GM23338 (cell line): Measurements from ENCODE around the gene ATL3.
"Not testable (repeated sequence)": the region's sequence is repeated elsewhere in the genome, so short reads cannot be mapped to it uniquely, and the experiment has no call there.

Source experiments
- CREB1 ChIP-seq: fragments of 250-450 bp; sonication (Bioruptor Pico); IDR thresholded peaks from 2 replicates; pipeline ENCODE4 v1.5.0; 2020; ENCODE audit warnings: low read depth, mild to moderate bottlenecking, moderate library complexity
- EZH2 ChIP-seq: fragments of 200-600 bp; sonication (generic); IDR thresholded peaks from one replicate; pipeline ENCODE4 v1.8.0; 2017; ENCODE audit warnings: antibody characterized with exemption, mild to moderate bottlenecking, low read depth; ENCODE audit not compliant: unreplicated experiment
- POLR2AphosphoS5 ChIP-seq: IDR thresholded peaks from 2 replicates; pipeline ENCODE4 v1.6.1; 2016; ENCODE audit warnings: antibody characterized with exemption, low read depth
- ZNF331 ChIP-seq: fragments of 250-450 bp; sonication (Bioruptor Pico); IDR thresholded peaks from 2 replicates; pipeline ENCODE4 v1.5.0; 2020; ENCODE audit warnings: low read depth, mild to moderate bottlenecking, moderate library complexity
- TF ChIP-seq, protein P1 (sequence below): IDR thresholded peaks from 2 replicates; pipeline ENCODE4 v1.6.1; 2016; ENCODE audit warnings: antibody characterized with exemption
- TF ChIP-seq, protein P2 (sequence below), 2 experiments: fragments of 200-600 bp in 1 of 2; sonication (generic) in 1 of 2; conservative IDR thresholded peaks; 2 replicates each; pipeline versions ENCODE4 v1.5.1 to v1.6.1; 2016 to 2017; ENCODE audit warnings: antibody characterized with exemption in 2 of 2, low read depth in 2 of 2, mild to moderate bottlenecking in 2 of 2, moderate library complexity in 1 of 2
- TF ChIP-seq, protein P3 (sequence below): IDR thresholded peaks from one replicate; pipeline ENCODE4 v1.6.1; 2018; ENCODE audit warnings: antibody characterized with exemption; ENCODE audit not compliant: unreplicated experiment

DNA sequence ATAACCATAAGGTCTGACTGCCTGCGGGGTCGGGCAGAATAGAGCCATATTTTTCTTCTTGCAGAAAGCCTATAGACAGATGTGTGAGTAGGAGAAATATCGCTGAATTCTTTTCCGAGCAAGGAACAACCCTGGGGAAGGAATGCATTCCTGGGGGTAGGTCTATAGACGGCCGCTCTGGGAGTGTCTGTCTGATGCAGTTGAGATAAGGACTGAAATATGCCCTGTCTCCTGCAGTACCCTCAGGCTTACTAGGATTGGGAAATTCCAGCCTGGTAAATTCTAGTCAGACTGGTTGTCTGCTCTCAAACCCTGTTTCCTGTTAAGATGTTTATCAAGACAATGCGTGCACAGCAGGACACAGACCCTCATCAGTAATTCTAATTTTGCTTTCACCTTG is 90.0 kb downstream of the ATL3 start:
- TF ChIP-seq, protein P1, sequence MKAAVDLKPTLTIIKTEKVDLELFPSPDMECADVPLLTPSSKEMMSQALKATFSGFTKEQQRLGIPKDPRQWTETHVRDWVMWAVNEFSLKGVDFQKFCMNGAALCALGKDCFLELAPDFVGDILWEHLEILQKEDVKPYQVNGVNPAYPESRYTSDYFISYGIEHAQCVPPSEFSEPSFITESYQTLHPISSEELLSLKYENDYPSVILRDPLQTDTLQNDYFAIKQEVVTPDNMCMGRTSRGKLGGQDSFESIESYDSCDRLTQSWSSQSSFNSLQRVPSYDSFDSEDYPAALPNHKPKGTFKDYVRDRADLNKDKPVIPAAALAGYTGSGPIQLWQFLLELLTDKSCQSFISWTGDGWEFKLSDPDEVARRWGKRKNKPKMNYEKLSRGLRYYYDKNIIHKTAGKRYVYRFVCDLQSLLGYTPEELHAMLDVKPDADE = not testable (repeated sequence)
- TF ChIP-seq, protein P2, sequence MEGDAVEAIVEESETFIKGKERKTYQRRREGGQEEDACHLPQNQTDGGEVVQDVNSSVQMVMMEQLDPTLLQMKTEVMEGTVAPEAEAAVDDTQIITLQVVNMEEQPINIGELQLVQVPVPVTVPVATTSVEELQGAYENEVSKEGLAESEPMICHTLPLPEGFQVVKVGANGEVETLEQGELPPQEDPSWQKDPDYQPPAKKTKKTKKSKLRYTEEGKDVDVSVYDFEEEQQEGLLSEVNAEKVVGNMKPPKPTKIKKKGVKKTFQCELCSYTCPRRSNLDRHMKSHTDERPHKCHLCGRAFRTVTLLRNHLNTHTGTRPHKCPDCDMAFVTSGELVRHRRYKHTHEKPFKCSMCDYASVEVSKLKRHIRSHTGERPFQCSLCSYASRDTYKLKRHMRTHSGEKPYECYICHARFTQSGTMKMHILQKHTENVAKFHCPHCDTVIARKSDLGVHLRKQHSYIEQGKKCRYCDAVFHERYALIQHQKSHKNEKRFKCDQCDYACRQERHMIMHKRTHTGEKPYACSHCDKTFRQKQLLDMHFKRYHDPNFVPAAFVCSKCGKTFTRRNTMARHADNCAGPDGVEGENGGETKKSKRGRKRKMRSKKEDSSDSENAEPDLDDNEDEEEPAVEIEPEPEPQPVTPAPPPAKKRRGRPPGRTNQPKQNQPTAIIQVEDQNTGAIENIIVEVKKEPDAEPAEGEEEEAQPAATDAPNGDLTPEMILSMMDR (conservative IDR thresholded peaks at IDR 0.05; ENCODE audit: low read depth in 2 of 2) = not testable (repeated sequence)
- TF ChIP-seq ZNF331 (CRISPR knock-in tag); POLR2AphosphoS5; EZH2: not testable (repeated sequence)
- TF ChIP-seq CREB1 (CRISPR knock-in tag) = 0 out of 2 replicates have a peak, but pooled peaks have one; percentile 15
- TF ChIP-seq, protein P3, sequence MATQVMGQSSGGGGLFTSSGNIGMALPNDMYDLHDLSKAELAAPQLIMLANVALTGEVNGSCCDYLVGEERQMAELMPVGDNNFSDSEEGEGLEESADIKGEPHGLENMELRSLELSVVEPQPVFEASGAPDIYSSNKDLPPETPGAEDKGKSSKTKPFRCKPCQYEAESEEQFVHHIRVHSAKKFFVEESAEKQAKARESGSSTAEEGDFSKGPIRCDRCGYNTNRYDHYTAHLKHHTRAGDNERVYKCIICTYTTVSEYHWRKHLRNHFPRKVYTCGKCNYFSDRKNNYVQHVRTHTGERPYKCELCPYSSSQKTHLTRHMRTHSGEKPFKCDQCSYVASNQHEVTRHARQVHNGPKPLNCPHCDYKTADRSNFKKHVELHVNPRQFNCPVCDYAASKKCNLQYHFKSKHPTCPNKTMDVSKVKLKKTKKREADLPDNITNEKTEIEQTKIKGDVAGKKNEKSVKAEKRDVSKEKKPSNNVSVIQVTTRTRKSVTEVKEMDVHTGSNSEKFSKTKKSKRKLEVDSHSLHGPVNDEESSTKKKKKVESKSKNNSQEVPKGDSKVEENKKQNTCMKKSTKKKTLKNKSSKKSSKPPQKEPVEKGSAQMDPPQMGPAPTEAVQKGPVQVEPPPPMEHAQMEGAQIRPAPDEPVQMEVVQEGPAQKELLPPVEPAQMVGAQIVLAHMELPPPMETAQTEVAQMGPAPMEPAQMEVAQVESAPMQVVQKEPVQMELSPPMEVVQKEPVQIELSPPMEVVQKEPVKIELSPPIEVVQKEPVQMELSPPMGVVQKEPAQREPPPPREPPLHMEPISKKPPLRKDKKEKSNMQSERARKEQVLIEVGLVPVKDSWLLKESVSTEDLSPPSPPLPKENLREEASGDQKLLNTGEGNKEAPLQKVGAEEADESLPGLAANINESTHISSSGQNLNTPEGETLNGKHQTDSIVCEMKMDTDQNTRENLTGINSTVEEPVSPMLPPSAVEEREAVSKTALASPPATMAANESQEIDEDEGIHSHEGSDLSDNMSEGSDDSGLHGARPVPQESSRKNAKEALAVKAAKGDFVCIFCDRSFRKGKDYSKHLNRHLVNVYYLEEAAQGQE = not testable (repeated sequence)
